MCF 10A (cell line): ENCODE results near the gene MDM2. TPM values are rescaled to one million over a fixed set of nuclear protein-coding genes. Genes with fewer than 3 reads are reported as not detected.

Source experiments
- BruUV-seq: library from RNA; stranded (reverse); fragments of 400-500 nt; replicated peaks from 2 replicates; lab custom pipeline; 2021; lab: Mats Ljungman, UMichigan
- CTCF ChIA-PET: fragments of 300-600 bp; sonication (Branson Sonifier 250); formaldehyde crosslinking; extraction: SDS; loops from one replicate; lab custom pipeline; 2021; ENCODE audit warnings: antibody characterized with exemption, inconsistent platforms; lab: Yijun Ruan, JAX
- POLR2A ChIA-PET: fragments of 300-600, 350-650 bp; sonication (Branson Sonifier 250); formaldehyde crosslinking; extraction: SDS; loops from one replicate; lab custom pipeline; 2020; ENCODE audit warnings: antibody characterized with exemption, inconsistent platforms; lab: Yijun Ruan, JAX
- DNase-seq: peaks from one replicate; pipeline ENCODE4 v3.0.0-alpha.2; 2018; ENCODE audit not compliant: unreplicated experiment
- H3K27ac Mint-ChIP-seq: one replicate; pipeline ENCODE4 v1.8.0; 2022; ENCODE audit warnings: mild to moderate bottlenecking, low read depth, mixed read lengths; ENCODE audit not compliant: unreplicated experiment
- H3K27me3 Mint-ChIP-seq: one replicate; pipeline ENCODE4 v1.8.0; 2022; ENCODE audit warnings: mixed read lengths; ENCODE audit not compliant: insufficient read depth, unreplicated experiment
- H3K36me3 Mint-ChIP-seq: one replicate; pipeline ENCODE4 v1.8.0; 2022; ENCODE audit warnings: mild to moderate bottlenecking, moderate library complexity, mixed read lengths; ENCODE audit not compliant: insufficient read depth, unreplicated experiment
- H3K4me1 Mint-ChIP-seq: one replicate; pipeline ENCODE4 v1.8.0; 2022; ENCODE audit warnings: mixed read lengths; ENCODE audit not compliant: insufficient read depth, unreplicated experiment
- H3K4me3 Mint-ChIP-seq: one replicate; pipeline ENCODE4 v1.8.0; 2022; ENCODE audit warnings: mild to moderate bottlenecking, moderate library complexity, mixed read lengths; ENCODE audit not compliant: unreplicated experiment
- H3K9me3 Mint-ChIP-seq: one replicate; pipeline ENCODE4 v1.8.0; 2022; ENCODE audit warnings: mixed read lengths; ENCODE audit not compliant: unreplicated experiment
- CTCF ChIP-seq: fragments of 200-600 bp; IDR thresholded peaks from one replicate; pipeline ENCODE4 v1.8.0; 2022; ENCODE audit warnings: antibody characterized with exemption, mild to moderate bottlenecking; ENCODE audit not compliant: unreplicated experiment
- intact Hi-C: fragments of 100-400 bp; cut with micrococcal nuclease; formaldehyde crosslinking; loops from 2 replicates; pipeline ENCODE4 v1.14.1; 2022
- total RNA-seq: library from RNA; stranded (reverse); gene quantifications from 2 replicates; pipeline ENCODE4 v1.2.3, GENCODE V29; 2022

Gene MDM2
- total RNA-seq, 1 experiment from 2014 or later: 383 TPM

DNA sequence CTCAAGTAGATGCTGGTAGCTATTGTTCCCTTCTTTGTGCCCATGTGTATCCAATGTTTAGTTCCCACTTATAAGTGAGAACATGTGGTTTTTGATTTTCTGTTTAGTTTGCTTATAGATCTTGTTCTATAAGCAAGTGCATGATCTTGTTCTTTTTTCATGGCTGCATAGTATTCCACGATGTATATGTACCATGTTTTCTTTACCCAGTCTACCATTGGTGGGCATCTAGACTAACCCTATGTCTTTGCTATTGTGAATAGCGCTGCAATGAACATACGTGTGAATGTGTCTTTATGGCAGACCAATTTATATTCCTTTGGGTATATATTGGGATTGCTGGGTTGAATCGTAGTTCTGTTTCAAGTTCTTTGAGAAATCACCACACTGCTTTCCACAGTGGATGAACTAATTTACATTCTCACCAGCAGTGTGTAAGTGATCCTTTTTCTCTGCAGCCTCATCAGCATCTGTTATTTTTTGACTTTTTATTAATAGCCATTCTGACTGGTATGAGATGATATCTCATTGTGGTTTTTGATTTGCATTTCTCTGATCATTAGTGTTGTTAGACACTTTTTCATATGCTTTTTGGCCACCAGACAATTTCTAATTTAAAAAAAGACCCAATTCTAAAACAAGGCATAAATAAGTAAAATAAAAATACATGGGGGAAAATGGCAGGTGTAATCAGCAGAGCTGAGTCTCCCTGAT lies 74.4 kb downstream of the MDM2 start:
- POLR2A ChIA-PET: interaction anchor here (0.6 kb wide), 1 partner anchor 63 kb away, joined by 3 read pairs; no protein-coding TSS in a partner anchor
- CTCF ChIA-PET: no interaction called here
- no peak for DNase-seq
- Mint-ChIP-seq H3K36me3 (no peaks in the 10 kb centered on the region), H3K9me3 (no peaks in the 10 kb centered on the region), H3K4me1 (no peaks in the 10 kb centered on the region), H3K27me3 (no peaks in the 10 kb centered on the region), H3K4me3 (no peak overlapping the region), H3K27ac (no peak overlapping the region)
- no peak for TF ChIP-seq CTCF
- no TSS peak for BruUV-seq
- intact Hi-C loops: no loop called here

- no peaks in the 10 kb centered on the region for H3K36me3 Mint-ChIP-seq
- no peak overlapping the region for H3K4me3 Mint-ChIP-seq
- intact Hi-C loops: no loop called here
- DNase-seq: no peak
- ChIA-PET CTCF (interaction anchor here (1.0 kb wide), 1 partner anchor 15 kb away, joined by 3 read pairs; no protein-coding TSS in a partner anchor), POLR2A (interaction anchor here (0.6 to 0.8 kb wide), 4 partner anchors 18 to 214 kb away, joined by 3 read pairs; no protein-coding TSS in a partner anchor)
- BruUV-seq: no TSS peak
- no peaks in the 10 kb centered on the region for H3K9me3 Mint-ChIP-seq
- no peaks in the 10 kb centered on the region for H3K27me3 Mint-ChIP-seq
- no peak overlapping the region for H3K27ac Mint-ChIP-seq
- H3K4me1 Mint-ChIP-seq: no peaks in the 10 kb centered on the region
- TF ChIP-seq CTCF: no peak
Measured at GRCh38 chr12:68883151-68883550, 75.2 kb downstream of the MDM2 start.

GRCh38 chr12:68884251-68884650 lies 76.3 kb downstream of the MDM2 start:
- DNase-seq: no peak
- ChIA-PET CTCF (interaction anchor here (0.6 to 1.6 kb wide), 2 partner anchors 14 to 686 kb away, joined by 3 to 4 read pairs; no protein-coding TSS in a partner anchor), POLR2A (interaction anchor here (0.6 kb wide), 2 partner anchors 10 to 50 kb away, joined by 3 read pairs; no protein-coding TSS in a partner anchor)
- no peak overlapping the region for H3K4me3 Mint-ChIP-seq
- no peaks in the 10 kb centered on the region for H3K36me3 Mint-ChIP-seq
- no peaks in the 10 kb centered on the region for H3K27me3 Mint-ChIP-seq
- intact Hi-C loops: no loop called here
- no peaks in the 10 kb centered on the region for H3K9me3 Mint-ChIP-seq
- H3K27ac Mint-ChIP-seq: no peak overlapping the region
- no TSS peak for BruUV-seq
- no peak for TF ChIP-seq CTCF
- no peaks in the 10 kb centered on the region for H3K4me1 Mint-ChIP-seq

GRCh38 chr12:68885381-68885780 lies 77.4 kb downstream of the MDM2 start:
- H3K27me3 Mint-ChIP-seq: no peaks in the 10 kb centered on the region
- H3K4me1 Mint-ChIP-seq: no peaks in the 10 kb centered on the region
- no peak for TF ChIP-seq CTCF
- H3K36me3 Mint-ChIP-seq: no peaks in the 10 kb centered on the region
- BruUV-seq: no TSS peak
- H3K27ac Mint-ChIP-seq: no peak overlapping the region
- intact Hi-C loops: no loop called here
- DNase-seq: no peak
- ChIA-PET POLR2A (interaction anchor here (0.5 to 1.5 kb wide), 2 partner anchors 16 to 17 kb away, joined by 3 read pairs; no protein-coding TSS in a partner anchor), CTCF (interaction anchor here (0.6 to 1.7 kb wide), 4 partner anchors 13 to 646 kb away, joined by 3 to 7 read pairs (median 4); no protein-coding TSS in a partner anchor)
- H3K9me3 Mint-ChIP-seq: no peaks in the 10 kb centered on the region
- H3K4me3 Mint-ChIP-seq: no peak overlapping the region
